ENCODE results near the gene BET1L.

GRCh38 chr11:255176-255575, 48.0 kb upstream of the BET1L start:
- no peak for TF ChIP-seq TAF1 (IDR thresholded peaks at IDR 0.05; ENCODE audit: borderline replicate concordance, low read depth, low read length)
- TF ChIP-seq RXRA (IDR thresholded peaks at IDR 0.05; ENCODE audit: borderline replicate concordance, low read depth) = no peak
- no peak for TF ChIP-seq CTCF (IDR thresholded peaks at IDR 0.05)
